Myocyte (in vitro differentiated cells): Measurements from ENCODE around the gene ZNF597. TPM values are rescaled to one million over a fixed set of nuclear protein-coding genes. Genes with fewer than 3 reads are reported as not detected.

Experiments
- microRNA-seq: library from miRNA; unstranded; fragments of <30 nt; microRNA quantifications from one replicate; pipeline ENCODE4, GENCODE V29; 2016
- total RNA-seq: library from RNA; depleted of rRNA; stranded (reverse); fragments of >200 nt; gene quantifications from 2 replicates; pipeline ENCODE4 v1.2.3, GENCODE V29; 2014

The ZNF597 gene
- total RNA-seq, 1 donor from 2014 or later, result 2.2 TPM

Small RNA genes lying within 50 kb of the gene (microRNA-seq; reads per million reads assigned to microRNA genes)
- gene MIR6126, result not detected

Other genes starting within 250 kb of the ZNF597 start
- gene ZNF200, start 208.3 kb downstream of the ZNF597 start, total RNA-seq, result 8.6 and 9.2 TPM in 2 replicates
- gene MEFV, start 186.9 kb downstream of the ZNF597 start, total RNA-seq, result 0.37 and 0.99 TPM in 2 replicates
- gene ZNF263, start 160.0 kb downstream of the ZNF597 start, total RNA-seq, result 36.2 and 48.2 TPM in 2 replicates
- gene TIGD7, start 138.1 kb downstream of the ZNF597 start, total RNA-seq, result 4.5 and 8.4 TPM in 2 replicates
- gene ZNF75A, start 138.0 kb downstream of the ZNF597 start, total RNA-seq, result 19.5 and 22.3 TPM in 2 replicates
- 0.88 TPM in 1 of 2 replicates, not detected in the other for gene OR2C1, start 87.6 kb downstream of the ZNF597 start, total RNA-seq
- gene ZSCAN32, start 42.5 kb downstream of the ZNF597 start, total RNA-seq, result 13.4 and 20.4 TPM in 2 replicates
- 20.7 and 22.7 TPM in 2 replicates for gene ZNF174, start 42.3 kb downstream of the ZNF597 start, total RNA-seq
- gene NAA60, start 176 bp upstream of the ZNF597 start, total RNA-seq, result 16.0 and 22.2 TPM in 2 replicates
- not detected in 2 replicates for gene C16orf90, start 52.0 kb upstream of the ZNF597 start, total RNA-seq
- 26.6 and 29.3 TPM in 2 replicates for gene CLUAP1, start 57.5 kb upstream of the ZNF597 start, total RNA-seq
- not detected in 2 replicates for gene NLRC3, start 133.9 kb upstream of the ZNF597 start, total RNA-seq
- gene SLX4, start 168.1 kb upstream of the ZNF597 start, total RNA-seq, result 3.7 and 6.5 TPM in 2 replicates
- gene DNASE1, start 211.2 kb upstream of the ZNF597 start, total RNA-seq, result 13.2 and 21.4 TPM in 2 replicates